ENCODE data around the gene ARHGAP9.
A peak's percentile ranks its signal among the peaks of the same experiment; 100 is the strongest.
"Not testable (repeated sequence)": the region's sequence is repeated elsewhere in the genome, so short reads cannot be mapped to it uniquely, and the experiment has no call there.

Gene ARHGAP9

GRCh38 chr12:57431654-57432188 is 47.9 kb downstream of the ARHGAP9 start:
- DNase-seq: no peak

DNA sequence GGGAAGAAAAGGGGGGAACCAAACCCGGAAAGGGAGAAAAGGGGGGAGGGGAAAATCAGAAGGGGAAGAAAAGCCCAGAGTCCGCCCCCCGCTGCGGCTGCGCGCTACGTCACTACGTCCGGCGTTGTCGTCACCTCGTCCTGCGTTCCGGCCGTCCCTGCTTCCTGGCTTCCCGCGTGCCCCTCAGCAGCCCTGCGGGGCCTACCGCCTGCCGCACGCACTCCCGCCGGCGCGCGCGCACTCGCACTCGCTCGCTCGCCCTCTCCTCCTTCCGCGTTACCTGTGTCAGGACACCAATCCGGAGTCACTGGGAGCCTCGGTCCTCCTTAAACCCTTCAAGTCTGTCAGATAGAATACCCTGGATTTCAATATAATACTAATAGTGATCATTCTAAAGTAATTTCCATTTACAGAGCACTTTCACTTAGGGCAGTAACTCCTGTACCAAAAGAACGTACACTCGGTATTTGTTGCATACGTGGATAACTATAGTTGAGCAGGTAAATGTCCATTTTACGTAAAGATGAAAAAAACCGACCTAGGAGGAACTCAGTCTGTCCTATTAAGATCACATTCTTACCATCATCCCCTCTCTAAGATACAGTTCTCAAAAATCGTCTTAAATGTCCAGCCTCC is 48.6 kb downstream of the ARHGAP9 start, which contains the start of gene R3HDM2:
Gene R3HDM2, minus strand, starts transcription at position 113 of the 636 bp plus-strand sequence. CDS start 120,615 bp downstream, outside the sequence.
- peak; percentile 95 for DNase-seq

- peak; percentile 32 for DNase-seq
Observed at GRCh38 chr12:57430112-57430930, 49.3 kb downstream of the ARHGAP9 start.

DNA sequence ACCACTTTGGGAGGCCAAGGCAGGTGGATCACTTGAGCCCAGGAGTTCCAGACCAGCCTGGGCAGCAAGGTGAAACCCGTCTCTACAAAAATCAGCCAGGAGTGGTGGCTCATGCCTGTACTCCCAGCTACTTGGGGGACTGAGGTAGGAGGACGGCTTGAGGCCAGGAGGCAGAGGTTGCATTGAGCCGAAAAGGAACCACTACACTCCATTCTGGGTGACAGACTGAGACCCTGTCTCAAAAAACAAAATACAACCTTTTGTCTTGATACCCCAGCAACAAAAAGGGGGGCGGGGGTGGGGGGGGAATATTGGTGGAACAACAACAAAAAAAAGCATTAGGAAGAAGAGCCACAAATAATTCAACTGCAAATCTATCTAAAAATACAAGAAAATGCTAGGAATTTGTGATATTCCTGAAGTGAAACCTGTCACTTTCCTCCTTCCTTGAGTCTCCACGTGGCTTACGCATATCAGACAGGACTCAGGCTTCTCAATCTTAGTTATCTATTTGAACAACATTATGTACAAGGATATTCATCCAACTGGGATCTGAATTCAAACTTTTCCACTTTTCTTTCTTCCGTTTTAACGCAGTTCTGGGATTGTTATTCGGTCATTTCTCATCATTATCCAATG is 50.1 kb downstream of the ARHGAP9 start:
- DNase-seq: peak; percentile 27

GRCh38 chr12:57428965-57429364 is 50.7 kb downstream of the ARHGAP9 start:
- no peak for DNase-seq

GRCh38 chr12:57426948-57427347 is 52.7 kb downstream of the ARHGAP9 start:
- DNase-seq: not testable (repeated sequence)

All from EL (cell line).